ENCODE measurements around the gene ACAP1. TPM values are rescaled to one million over a fixed set of nuclear protein-coding genes. Genes with fewer than 3 reads are reported as not detected.

The ACAP1 gene
- total and polyA plus RNA-seq, 2 experiments from 2014 or later = 10.2 TPM; not detected in 1

DNA sequence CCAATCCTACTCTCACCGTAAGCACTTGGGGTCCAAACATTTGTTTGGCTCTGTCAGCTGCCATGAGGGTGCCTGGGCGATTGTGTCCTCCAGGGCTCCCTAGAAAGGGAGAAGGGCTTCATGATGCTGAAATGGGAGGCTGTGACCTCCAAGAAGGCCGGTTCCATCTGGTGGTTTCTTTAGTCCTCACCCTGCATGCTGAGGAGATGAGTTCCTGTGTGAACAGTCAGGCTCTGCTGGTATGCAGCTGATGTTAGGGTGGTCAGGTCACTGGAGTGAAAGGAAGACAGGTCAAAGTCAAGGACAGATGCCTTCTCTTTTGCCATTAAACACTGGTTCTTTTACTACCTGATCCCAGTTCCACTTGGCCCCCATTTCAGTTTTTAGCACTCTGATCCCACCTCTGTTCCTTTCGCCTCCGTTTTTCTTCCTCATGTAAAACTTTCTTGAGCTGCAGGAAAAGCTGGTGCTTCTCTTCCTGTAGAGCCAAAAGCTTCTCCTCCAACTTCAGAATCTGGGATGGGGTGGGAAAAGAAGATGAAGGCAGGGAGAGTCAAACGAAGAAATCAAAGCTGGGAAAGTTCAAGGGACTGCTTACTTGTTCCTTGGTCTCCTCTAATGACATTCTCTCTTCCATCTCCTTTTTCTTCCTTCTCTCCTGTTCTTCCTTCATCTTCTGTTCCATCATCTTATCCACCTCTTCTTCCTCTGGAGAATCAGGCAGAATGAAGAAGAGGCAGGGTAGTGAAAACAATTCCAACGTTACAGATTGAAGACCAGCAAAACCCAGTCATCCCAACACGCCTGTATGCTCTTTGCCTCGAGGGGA, 22.2 kb upstream of the ACAP1 start:
- H3K36me3 ChIP-seq (replicated peaks; ENCODE audit: insufficient read depth, low read depth) = peaks cover 8% of the 10 kb centered on the region
- no peaks in the 10 kb centered on the region for H3K27me3 ChIP-seq
- TF ChIP-seq EZH2phosphoT487 (IDR thresholded peaks at IDR 0.05; ENCODE audit: low read depth, severe bottlenecking, unreplicated experiment) (no peak), EZH2 (IDR thresholded peaks at IDR 0.05; ENCODE audit: borderline replicate concordance) (no peak)
- TF ChIP-seq, protein P1, sequence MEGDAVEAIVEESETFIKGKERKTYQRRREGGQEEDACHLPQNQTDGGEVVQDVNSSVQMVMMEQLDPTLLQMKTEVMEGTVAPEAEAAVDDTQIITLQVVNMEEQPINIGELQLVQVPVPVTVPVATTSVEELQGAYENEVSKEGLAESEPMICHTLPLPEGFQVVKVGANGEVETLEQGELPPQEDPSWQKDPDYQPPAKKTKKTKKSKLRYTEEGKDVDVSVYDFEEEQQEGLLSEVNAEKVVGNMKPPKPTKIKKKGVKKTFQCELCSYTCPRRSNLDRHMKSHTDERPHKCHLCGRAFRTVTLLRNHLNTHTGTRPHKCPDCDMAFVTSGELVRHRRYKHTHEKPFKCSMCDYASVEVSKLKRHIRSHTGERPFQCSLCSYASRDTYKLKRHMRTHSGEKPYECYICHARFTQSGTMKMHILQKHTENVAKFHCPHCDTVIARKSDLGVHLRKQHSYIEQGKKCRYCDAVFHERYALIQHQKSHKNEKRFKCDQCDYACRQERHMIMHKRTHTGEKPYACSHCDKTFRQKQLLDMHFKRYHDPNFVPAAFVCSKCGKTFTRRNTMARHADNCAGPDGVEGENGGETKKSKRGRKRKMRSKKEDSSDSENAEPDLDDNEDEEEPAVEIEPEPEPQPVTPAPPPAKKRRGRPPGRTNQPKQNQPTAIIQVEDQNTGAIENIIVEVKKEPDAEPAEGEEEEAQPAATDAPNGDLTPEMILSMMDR (IDR thresholded peaks at IDR 0.05; ENCODE audit: poor library complexity) = no peak
- peaks cover 20% of the 10 kb centered on the region for H3K4me1 ChIP-seq (ENCODE audit: insufficient read depth)
- DNase-seq (ENCODE audit: low spot score) = no peak
- H3K79me2 ChIP-seq = peaks cover 54% of the 10 kb centered on the region
- no peaks in the 10 kb centered on the region for H3K9me2 ChIP-seq (replicated peaks; ENCODE audit: insufficient read depth)
- H3K9me3 ChIP-seq (ENCODE audit: low read depth) = no peaks in the 10 kb centered on the region
- peak overlapping the region; percentile 91 for H3K4me2 ChIP-seq
- peak overlapping the region; percentile 97 for H3K27ac ChIP-seq
- peak overlapping the region; percentile 73 for H3K4me3 ChIP-seq
- H2AFZ ChIP-seq = no peak overlapping the region
- whole genome bisulfite sequencing (ENCODE audit: low lambda C conversion rate, missing lambda C conversion rate) = 54% methylated on average over 9 of the region's 9 CpGs
- peaks cover 34% of the 10 kb centered on the region for H4K20me1 ChIP-seq (ENCODE audit: insufficient read depth, poor library complexity, severe bottlenecking)

DNA sequence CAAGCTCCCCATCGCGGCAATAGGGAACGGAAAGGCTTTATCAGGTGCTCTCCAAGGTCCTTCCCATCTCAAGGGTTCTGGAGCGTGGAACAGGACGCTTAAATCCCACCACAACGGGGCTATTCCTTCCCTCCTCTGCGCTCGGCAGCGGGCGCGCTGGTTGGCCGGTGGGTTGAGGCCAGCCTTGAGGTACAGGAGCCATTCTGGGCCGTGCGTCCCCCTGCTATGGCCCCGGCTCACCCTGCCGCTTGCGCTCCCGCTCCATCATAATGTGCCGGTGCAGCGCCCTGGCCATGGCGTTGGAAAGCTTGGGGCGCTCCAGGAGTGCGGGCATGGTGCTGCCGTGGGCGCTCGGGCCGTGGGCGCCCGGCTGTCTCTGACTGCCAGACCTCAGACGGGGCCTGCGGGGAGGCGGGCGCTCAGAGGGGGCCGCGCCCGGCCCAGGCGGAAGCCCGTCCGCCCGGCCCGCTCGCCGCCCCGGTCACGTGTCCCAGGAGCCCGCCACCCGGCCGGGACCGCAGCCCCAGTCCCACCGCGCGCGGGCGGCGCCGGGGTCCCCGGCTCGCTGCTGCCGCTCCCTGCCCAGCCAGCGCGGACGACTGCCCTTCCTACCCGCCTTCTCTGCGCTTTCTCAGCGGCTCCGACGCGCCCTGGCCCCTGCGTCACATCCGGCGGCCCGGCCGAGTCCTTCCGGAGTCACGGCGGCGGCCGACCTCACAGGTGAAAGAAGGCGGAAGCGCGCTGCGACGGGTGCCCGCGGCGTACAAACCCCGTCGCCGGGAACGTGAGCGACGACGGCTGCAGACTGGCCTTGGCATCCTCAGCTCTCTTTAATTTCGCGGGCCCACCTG, 21.4 kb upstream of the ACAP1 start, which contains the start of gene GPS2:
Gene GPS2, minus strand, starts transcription at position 642 of the 851 bp plus-strand sequence. Its CDS starts 308 bp downstream, at position 334.
- Histone ChIP-seq H3K36me3 (replicated peaks; ENCODE audit: insufficient read depth, low read depth) (peaks cover 8% of the 10 kb centered on the region), H3K4me2 (peak within 1 kb of the TSS; percentile 91), H3K79me2 (peaks cover 45% of the 10 kb centered on the region), H3K4me1 (ENCODE audit: insufficient read depth) (peaks cover 12% of the 10 kb centered on the region), H3K9me3 (ENCODE audit: low read depth) (no peaks in the 10 kb centered on the region), H3K27ac (peak within 1 kb of the TSS; percentile 97), H3K4me3 (peak within 1 kb of the TSS; percentile 73), H3K9me2 (replicated peaks; ENCODE audit: insufficient read depth) (no peaks in the 10 kb centered on the region), H2AFZ (peak within 1 kb of the TSS; percentile 64), H3K27me3 (no peaks in the 10 kb centered on the region), H4K20me1 (ENCODE audit: insufficient read depth, poor library complexity, severe bottlenecking) (peaks cover 25% of the 10 kb centered on the region)
- TF ChIP-seq EZH2phosphoT487 (IDR thresholded peaks at IDR 0.05; ENCODE audit: low read depth, severe bottlenecking, unreplicated experiment) (no peak), EZH2 (IDR thresholded peaks at IDR 0.05; ENCODE audit: borderline replicate concordance) (no peak)
- TF ChIP-seq, protein P1 (IDR thresholded peaks at IDR 0.05; ENCODE audit: poor library complexity) = no peak
- WGBS (ENCODE audit: low lambda C conversion rate, missing lambda C conversion rate) = under 1% methylated on average over 76 of the region's 95 CpGs
- DNase-seq (ENCODE audit: low spot score) = peak; percentile 96

DNA sequence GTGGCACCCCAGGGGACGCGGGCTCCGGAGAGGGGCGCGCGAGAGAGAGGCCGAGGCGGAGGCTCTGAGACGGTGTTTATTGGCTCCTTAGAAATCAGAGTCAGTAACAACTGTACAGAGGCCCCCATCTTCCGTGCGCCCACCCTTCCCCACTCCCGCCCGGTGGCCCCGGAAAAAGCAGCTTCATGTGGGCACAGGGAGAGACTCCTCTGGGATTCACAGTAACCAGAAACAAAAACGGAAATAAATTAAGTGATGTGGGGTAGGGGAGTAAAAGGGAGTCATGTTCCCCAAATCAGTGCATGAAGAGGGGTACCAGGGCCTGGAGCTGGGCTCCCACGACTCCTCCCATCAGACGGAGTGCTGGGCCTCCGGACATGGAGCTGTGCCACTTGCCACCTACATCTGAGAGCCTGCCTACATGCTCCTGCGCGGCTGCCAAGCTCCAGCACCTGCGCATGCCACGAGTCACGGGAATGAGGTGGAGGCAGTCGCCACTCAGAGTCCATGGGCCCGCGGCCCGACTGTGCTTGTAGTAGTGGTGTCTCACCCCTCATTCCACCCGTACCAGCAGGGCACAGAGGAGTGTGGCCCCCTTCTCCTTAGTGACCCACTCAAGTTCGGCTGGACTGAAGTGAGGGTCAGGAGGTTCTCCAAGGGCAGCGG, 20.6 kb upstream of the ACAP1 start:
- H3K9me3 ChIP-seq (ENCODE audit: low read depth) = no peaks in the 10 kb centered on the region
- H2AFZ ChIP-seq = peak overlapping the region; percentile 64
- H3K27ac ChIP-seq = peak overlapping the region; percentile 97
- no peak for DNase-seq (ENCODE audit: low spot score)
- H3K4me3 ChIP-seq = peak overlapping the region; percentile 73
- H3K36me3 ChIP-seq (replicated peaks; ENCODE audit: insufficient read depth, low read depth) = peaks cover 2% of the 10 kb centered on the region
- TF ChIP-seq, protein P1 (IDR thresholded peaks at IDR 0.05; ENCODE audit: poor library complexity) = no peak
- TF ChIP-seq EZH2phosphoT487 (IDR thresholded peaks at IDR 0.05; ENCODE audit: low read depth, severe bottlenecking, unreplicated experiment) = no peak
- TF ChIP-seq EZH2 (IDR thresholded peaks at IDR 0.05; ENCODE audit: borderline replicate concordance) = no peak
- peak overlapping the region; percentile 91 for H3K4me2 ChIP-seq
- H3K9me2 ChIP-seq (replicated peaks; ENCODE audit: insufficient read depth) = no peaks in the 10 kb centered on the region
- peaks cover 11% of the 10 kb centered on the region for H3K4me1 ChIP-seq (ENCODE audit: insufficient read depth)
- no peaks in the 10 kb centered on the region for H3K27me3 ChIP-seq
- H4K20me1 ChIP-seq (ENCODE audit: insufficient read depth, poor library complexity, severe bottlenecking) = peaks cover 18% of the 10 kb centered on the region
- WGBS (ENCODE audit: low lambda C conversion rate, missing lambda C conversion rate) = 50% methylated on average over 30 of the region's 30 CpGs
- H3K79me2 ChIP-seq = peaks cover 38% of the 10 kb centered on the region
